Measurements from ENCODE around the gene FGGY. TPM values are rescaled to one million over a fixed set of nuclear protein-coding genes. Genes with fewer than 3 reads are reported as not detected.

The FGGY gene
- total RNA-seq, 1 experiment from 2014 or later: 17.8 TPM

- Histone ChIP-seq H3K9me3 (ENCODE audit: insufficient read depth, low read depth) (no peaks in the 10 kb centered on the region), H4K20me1 (ENCODE audit: insufficient read depth) (no peaks in the 10 kb centered on the region)
- CTCF ChIA-PET: no interaction called here
Measured at GRCh38 chr1:59635097-59635496, 338.2 kb downstream of the FGGY start.

GRCh38 chr1:59638231-59638711 lies 341.4 kb downstream of the FGGY start:
- Histone ChIP-seq H3K79me2 (ENCODE audit: low read depth) (no peaks in the 10 kb centered on the region), H3K4me2 (no peak overlapping the region), H3K9me3 (ENCODE audit: insufficient read depth, low read depth) (no peaks in the 10 kb centered on the region), H3K27me3 (ENCODE audit: insufficient read depth, low read depth) (no peaks in the 10 kb centered on the region), H3K4me3 (no peak overlapping the region), H3K9me2 (ENCODE audit: insufficient read depth) (no peaks in the 10 kb centered on the region), H3F3A (ENCODE audit: insufficient read depth, low read depth) (no peaks in the 10 kb centered on the region), H4K20me1 (ENCODE audit: insufficient read depth) (no peaks in the 10 kb centered on the region), H3K4me1 (replicated peaks; ENCODE audit: insufficient read depth) (no peaks in the 10 kb centered on the region), H3K36me3 (ENCODE audit: low read depth) (no peaks in the 10 kb centered on the region), H2AFZ (no peak overlapping the region), H3K27ac (no peak overlapping the region)
- ChIA-PET CTCF (no interaction called here), POLR2A (ENCODE audit: unreplicated experiment) (interaction anchor here (0.7 kb wide), 1 partner anchor 911 kb away, joined by 9 read pairs; no protein-coding TSS in a partner anchor)
- TF ChIP-seq EZH2 (IDR thresholded peaks at IDR 0.05; ENCODE audit: low read depth) (no peak), CTCF (conservative IDR thresholded peaks at IDR 0.05) (no peak)
- no peak for DNase-seq
- no TSS peak for BruUV-seq (replicated peaks)
- intact Hi-C loops (cut with micrococcal nuclease; ENCODE audit: unreplicated experiment): no loop called here

More at GRCh38 chr1:59635097-59635496, 338.2 kb downstream of the FGGY start:
- no peak for DNase-seq
- Histone ChIP-seq H3K36me3 (ENCODE audit: low read depth) (no peaks in the 10 kb centered on the region), H3K27ac (no peak overlapping the region), H3K4me3 (no peak overlapping the region), H3K4me1 (replicated peaks; ENCODE audit: insufficient read depth) (no peaks in the 10 kb centered on the region), H3F3A (ENCODE audit: insufficient read depth, low read depth) (no peaks in the 10 kb centered on the region), H3K4me2 (no peak overlapping the region), H2AFZ (no peak overlapping the region), H3K9me2 (ENCODE audit: insufficient read depth) (no peaks in the 10 kb centered on the region), H3K79me2 (ENCODE audit: low read depth) (no peaks in the 10 kb centered on the region), H3K27me3 (ENCODE audit: insufficient read depth, low read depth) (no peaks in the 10 kb centered on the region)
- intact Hi-C loops (cut with micrococcal nuclease; ENCODE audit: unreplicated experiment): no loop called here
- BruUV-seq (replicated peaks): no TSS peak
- TF ChIP-seq EZH2 (IDR thresholded peaks at IDR 0.05; ENCODE audit: low read depth): no peak
- no peak for TF ChIP-seq CTCF (conservative IDR thresholded peaks at IDR 0.05)
- POLR2A ChIA-PET (ENCODE audit: unreplicated experiment): no interaction called here

GRCh38 chr1:59639266-59639665 lies 342.4 kb downstream of the FGGY start:
- no TSS peak for BruUV-seq (replicated peaks)
- no peaks in the 10 kb centered on the region for H3K27me3 ChIP-seq (ENCODE audit: insufficient read depth, low read depth)
- CTCF ChIA-PET: interaction anchor here (0.7 kb wide), 1 partner anchor 1303 kb away, joined by 3 read pairs; no protein-coding TSS in a partner anchor

More at GRCh38 chr1:59639266-59639665, 342.4 kb downstream of the FGGY start:
- intact Hi-C loops (cut with micrococcal nuclease; ENCODE audit: unreplicated experiment): no loop called here
- no peaks in the 10 kb centered on the region for H3K9me2 ChIP-seq (ENCODE audit: insufficient read depth)
- no peaks in the 10 kb centered on the region for H3F3A ChIP-seq (ENCODE audit: insufficient read depth, low read depth)
- H3K4me2 ChIP-seq: no peak overlapping the region
- TF ChIP-seq CTCF (conservative IDR thresholded peaks at IDR 0.05) (no peak), EZH2 (IDR thresholded peaks at IDR 0.05; ENCODE audit: low read depth) (no peak)
- H3K4me1 ChIP-seq (replicated peaks; ENCODE audit: insufficient read depth): no peaks in the 10 kb centered on the region
- no peak overlapping the region for H3K27ac ChIP-seq
- H3K9me3 ChIP-seq (ENCODE audit: insufficient read depth, low read depth): no peaks in the 10 kb centered on the region
- H2AFZ ChIP-seq: no peak overlapping the region
- H3K4me3 ChIP-seq: no peak overlapping the region
- DNase-seq: no peak
- no peaks in the 10 kb centered on the region for H3K79me2 ChIP-seq (ENCODE audit: low read depth)
- no peaks in the 10 kb centered on the region for H3K36me3 ChIP-seq (ENCODE audit: low read depth)
- no peaks in the 10 kb centered on the region for H4K20me1 ChIP-seq (ENCODE audit: insufficient read depth)
- POLR2A ChIA-PET (ENCODE audit: unreplicated experiment): no interaction called here
